Activated CD4-positive, alpha-beta T cell treated with anti-CD3 and anti-CD28 coated beads, Interleukin-2, Interleukin-6, amounts not matched to agents 100 ng/mL and 50 ng/mL, durations not matched to agents 16 hours and 8 hours (primary cell): ENCODE measurements around the gene SLC26A1.

Source experiments
- DNase-seq: peaks from one replicate; pipeline ENCODE4 v3.0.0-alpha.2; 2020

SLC26A1 gene

GRCh38 chr4:993111-994029, at the start of gene SLC26A1:
SLC26A1 (minus strand) TSS chr4:993404; CDS start chr4:991703, 1,701 bp downstream.
- no peak for DNase-seq

GRCh38 chr4:1042352-1043055, 49.3 kb upstream of the SLC26A1 start:
- no peak for DNase-seq

- DNase-seq, result no peak
Measured at GRCh38 chr4:1041936-1042330, 48.7 kb upstream of the SLC26A1 start.

GRCh38 chr4:1041147-1041935, 48.1 kb upstream of the SLC26A1 start:
- DNase-seq, result no peak

- DNase-seq, result no peak
Measured at GRCh38 chr4:1040344-1041146, 47.3 kb upstream of the SLC26A1 start.

- no peak for DNase-seq
Measured at GRCh38 chr4:1039493-1040343, 46.5 kb upstream of the SLC26A1 start.

GRCh38 chr4:1038948-1039492, 45.8 kb upstream of the SLC26A1 start:
- DNase-seq, result no peak

- no peak for DNase-seq
Measured at GRCh38 chr4:1036976-1037810, 44.0 kb upstream of the SLC26A1 start.

GRCh38 chr4:1036095-1036494, 42.9 kb upstream of the SLC26A1 start:
- no peak for DNase-seq

- DNase-seq, result no peak
Measured at GRCh38 chr4:1035510-1035909, 42.3 kb upstream of the SLC26A1 start.

GRCh38 chr4:1033840-1034551, 40.8 kb upstream of the SLC26A1 start:
- DNase-seq, result no peak

- no peak for DNase-seq
Measured at GRCh38 chr4:1032861-1033260, 39.7 kb upstream of the SLC26A1 start.

- no peak for DNase-seq
Measured at GRCh38 chr4:1031956-1032795, 39.0 kb upstream of the SLC26A1 start.

GRCh38 chr4:1031346-1031745, 38.1 kb upstream of the SLC26A1 start:
- DNase-seq, result no peak

GRCh38 chr4:1030559-1030958, 37.4 kb upstream of the SLC26A1 start:
- no peak for DNase-seq

- no peak for DNase-seq
Measured at GRCh38 chr4:1030031-1030430, 36.8 kb upstream of the SLC26A1 start.

GRCh38 chr4:1029529-1029928, 36.3 kb upstream of the SLC26A1 start:
- no peak for DNase-seq

GRCh38 chr4:1028574-1029220, 35.5 kb upstream of the SLC26A1 start:
- DNase-seq, result no peak
